Stimulated activated CD8-positive, alpha-beta memory T cell treated with anti-CD3 and anti-CD28 coated beads, Interleukin-15, amount 100 ng/mL, for 24 hours (primary cell): ENCODE data around the gene HRK.

Source experiments
- DNase-seq: peaks from one replicate; pipeline ENCODE4 v3.0.0-alpha.2; 2020; ENCODE audit warnings: low read depth

HRK gene

DNA sequence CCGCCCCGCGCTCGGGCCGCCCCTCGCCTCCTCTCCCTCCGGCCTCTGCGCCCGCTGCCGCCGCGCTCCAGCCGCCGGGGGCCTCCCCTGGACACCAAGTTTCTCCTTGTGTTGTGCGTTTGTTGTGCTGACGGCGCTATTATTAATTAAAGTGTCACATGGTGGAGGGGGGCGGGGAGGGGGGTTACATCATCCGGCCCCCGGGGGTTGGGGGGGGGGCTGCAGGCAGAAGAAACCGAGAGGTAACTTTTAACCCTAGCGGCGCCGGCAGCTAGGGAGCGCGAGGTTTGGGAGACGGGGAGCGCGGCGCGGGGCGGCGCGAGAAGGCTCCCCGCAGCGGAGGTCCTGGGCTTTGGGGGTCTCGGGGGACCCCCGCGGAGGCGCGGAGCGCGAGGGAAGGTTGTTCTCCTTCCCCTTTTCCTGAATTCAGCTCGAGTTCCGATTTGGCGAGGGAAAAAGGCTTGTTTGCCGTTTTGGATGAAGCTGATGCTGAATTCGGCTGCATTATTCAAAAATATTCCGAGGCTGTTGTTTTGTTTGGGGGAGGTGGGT is at the start of gene HRK:
Gene HRK, minus strand, starts transcription at position 117 of the 552 bp plus-strand sequence. CDS start 134 bp downstream, outside the sequence.
- DNase-seq, result no peak

GRCh38 chr12:116929885-116930284 is 48.6 kb upstream of the HRK start:
- no peak for DNase-seq

- DNase-seq, result no peak
Observed at GRCh38 chr12:116928504-116928903, 47.3 kb upstream of the HRK start.

- DNase-seq, result no peak
Observed at GRCh38 chr12:116927244-116927940, 46.2 kb upstream of the HRK start.

- DNase-seq, result no peak
Observed at GRCh38 chr12:116926283-116927243, 45.3 kb upstream of the HRK start.

- no peak for DNase-seq
Observed at GRCh38 chr12:116924558-116925453, 43.6 kb upstream of the HRK start.

GRCh38 chr12:116922194-116922897 is 41.1 kb upstream of the HRK start:
- DNase-seq, result no peak

DNA sequence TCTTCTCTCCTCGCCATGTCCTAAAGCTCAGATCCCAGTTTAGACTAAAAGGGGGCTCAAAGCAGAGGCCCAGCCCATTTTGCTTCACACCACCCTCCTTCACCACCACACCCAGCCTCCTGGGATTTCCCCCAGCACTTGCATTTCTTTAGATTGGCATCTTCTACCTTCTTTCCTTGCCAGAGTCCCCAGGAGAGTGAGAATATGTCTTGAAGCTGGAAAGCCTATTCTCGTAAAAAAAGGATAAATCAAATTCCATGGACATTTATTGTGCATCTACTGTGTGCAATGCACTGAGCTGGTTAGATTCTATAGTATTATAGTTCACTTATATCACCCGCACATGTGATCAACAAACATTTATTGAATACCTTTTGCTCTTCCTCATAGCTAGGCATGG is 39.7 kb upstream of the HRK start:
- no peak for DNase-seq

- DNase-seq, result no peak
Observed at GRCh38 chr12:116919706-116920485, 38.7 kb upstream of the HRK start.

GRCh38 chr12:116919247-116919661 is 38.0 kb upstream of the HRK start:
- DNase-seq, result no peak

- DNase-seq, result no peak
Observed at GRCh38 chr12:116918464-116918863, 37.2 kb upstream of the HRK start.

DNA sequence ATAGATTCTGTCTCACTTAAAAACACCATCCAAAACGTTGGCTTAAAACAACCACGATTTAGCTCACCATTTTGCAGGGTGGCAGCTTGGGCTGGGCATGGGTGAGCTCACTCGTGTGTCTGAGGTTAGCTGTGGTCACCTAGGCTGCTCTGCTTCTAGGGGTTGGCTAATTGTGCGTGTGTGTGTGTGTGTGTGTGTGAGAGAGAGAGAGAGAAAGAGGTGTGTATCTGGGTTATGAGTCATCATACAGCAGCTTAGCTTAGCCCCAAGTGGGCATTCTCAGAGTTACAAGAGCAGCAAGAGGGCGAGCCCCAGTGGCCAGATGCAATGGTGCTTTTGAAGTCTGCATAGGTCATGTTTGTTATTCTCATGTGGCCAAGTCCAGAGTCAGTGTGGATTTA is 35.5 kb upstream of the HRK start:
- DNase-seq, result no peak

DNA sequence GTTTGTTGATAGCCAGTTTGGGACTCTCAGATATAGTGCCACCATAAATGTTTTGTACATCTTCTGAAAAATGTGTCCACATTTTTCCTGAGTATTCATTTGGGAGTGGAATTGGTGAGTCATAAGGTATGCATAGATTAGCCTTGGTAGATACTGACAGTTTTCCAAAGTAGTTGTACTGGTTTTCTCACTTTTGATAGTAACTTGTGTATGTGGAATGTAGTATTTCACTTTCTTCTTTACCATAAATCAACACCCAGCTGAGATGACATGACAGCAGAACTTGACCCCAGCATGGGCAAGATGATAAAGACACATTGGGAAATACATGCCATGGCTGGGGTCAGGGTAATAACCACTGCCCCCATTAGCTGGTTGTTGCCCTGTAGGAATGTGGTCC is 34.9 kb upstream of the HRK start:
- no peak for DNase-seq

GRCh38 chr12:116915326-116915725 is 34.1 kb upstream of the HRK start:
- no peak for DNase-seq

DNA sequence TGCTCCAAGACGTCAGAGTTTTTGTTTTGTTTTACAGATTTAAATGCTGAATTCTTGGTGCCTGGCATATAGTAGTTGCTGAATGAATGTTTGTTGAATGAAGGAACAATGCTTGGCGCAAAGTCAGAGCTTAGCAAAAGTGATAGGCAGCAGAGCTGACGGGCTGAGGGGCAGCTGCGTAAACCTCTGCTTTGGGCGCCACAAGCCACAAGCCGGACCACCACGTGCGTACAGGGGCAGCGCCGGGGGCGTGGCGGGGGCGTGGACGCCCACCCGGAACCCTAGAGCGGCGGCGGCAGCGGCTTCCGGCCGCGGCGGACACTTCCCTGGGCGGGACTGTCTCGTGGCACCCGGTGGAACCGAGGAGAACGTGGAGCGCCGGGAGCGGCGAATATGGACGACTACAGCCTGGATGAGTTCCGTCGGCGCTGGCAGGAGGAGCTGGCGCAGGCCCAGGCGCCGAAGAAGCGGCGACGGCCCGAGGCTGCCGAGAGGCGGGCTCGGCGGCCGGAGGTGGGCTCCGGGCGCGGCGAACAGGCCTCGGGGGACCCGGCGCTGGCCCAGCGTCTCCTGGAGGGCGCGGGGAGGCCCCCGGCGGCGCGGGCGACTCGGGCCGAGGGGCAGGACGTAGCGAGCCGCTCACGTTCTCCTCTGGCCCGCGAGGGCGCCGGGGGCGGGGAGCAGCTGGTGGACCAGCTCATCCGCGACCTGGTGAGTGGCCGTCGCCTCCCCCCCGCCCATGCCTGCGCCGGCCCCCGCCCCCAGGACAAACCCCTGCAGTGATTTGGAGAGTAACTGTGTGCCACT is 29.6 kb upstream of the HRK start, which contains the start of gene FBXW8:
Gene FBXW8, plus strand, starts transcription at position 306 of the 807 bp plus-strand sequence. Its CDS starts 88 bp downstream, at position 394.
- DNase-seq, result peak; percentile 55

GRCh38 chr12:116910280-116910644 is 29.0 kb upstream of the HRK start:
- no peak for DNase-seq

- no peak for DNase-seq
Observed at GRCh38 chr12:116906285-116906684, 25.0 kb upstream of the HRK start.

DNA sequence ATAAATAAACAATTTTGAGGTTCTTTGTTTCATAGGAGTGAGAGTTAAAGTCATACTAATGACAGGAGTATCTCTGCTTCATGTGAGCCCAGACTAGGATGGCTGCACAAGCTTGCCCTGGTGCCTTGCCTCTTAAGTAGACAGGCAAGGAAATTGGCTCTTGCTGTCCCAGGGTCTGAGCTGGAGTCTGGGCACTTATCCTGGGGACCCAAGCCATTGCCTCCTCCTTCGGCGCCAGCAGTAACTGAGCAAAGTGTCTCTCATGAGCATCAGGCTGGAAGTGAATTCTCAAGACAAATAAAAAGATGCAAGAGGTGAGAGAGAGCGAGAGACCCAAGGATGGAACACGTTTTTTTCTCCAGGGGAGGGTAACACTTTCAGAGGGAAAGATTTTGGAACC is 22.6 kb upstream of the HRK start:
- no peak for DNase-seq

DNA sequence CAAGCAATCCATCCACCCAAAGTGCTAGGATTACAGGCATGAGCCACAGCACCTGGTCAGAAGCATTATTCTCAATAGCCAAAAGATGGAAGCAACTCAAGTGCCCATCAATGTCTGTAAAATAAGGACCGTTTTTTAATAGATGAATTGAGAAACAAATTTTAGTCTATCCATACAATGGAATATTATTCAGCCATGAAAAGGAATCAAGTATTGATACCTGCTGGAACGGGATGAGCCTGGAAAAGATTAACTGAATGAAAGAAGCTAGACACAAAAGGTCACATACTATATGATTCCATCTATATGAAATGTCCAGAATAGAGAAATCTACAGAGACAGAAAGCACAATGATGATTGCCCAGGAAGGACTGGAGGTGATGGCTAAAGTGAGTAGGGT is 20.4 kb upstream of the HRK start:
- DNase-seq, result no peak
